GOT3 (cell line): Measurements from ENCODE around the gene DAW1.
"Not testable (repeated sequence)": the region's sequence is repeated elsewhere in the genome, so short reads cannot be mapped to it uniquely, and the experiment has no call there.

Experiments
- DNase-seq: peaks from one replicate; lab custom pipeline; 2025; ENCODE audit warnings: mixed read lengths; lab: John Stamatoyannopoulos, UW

Gene DAW1, protein sequence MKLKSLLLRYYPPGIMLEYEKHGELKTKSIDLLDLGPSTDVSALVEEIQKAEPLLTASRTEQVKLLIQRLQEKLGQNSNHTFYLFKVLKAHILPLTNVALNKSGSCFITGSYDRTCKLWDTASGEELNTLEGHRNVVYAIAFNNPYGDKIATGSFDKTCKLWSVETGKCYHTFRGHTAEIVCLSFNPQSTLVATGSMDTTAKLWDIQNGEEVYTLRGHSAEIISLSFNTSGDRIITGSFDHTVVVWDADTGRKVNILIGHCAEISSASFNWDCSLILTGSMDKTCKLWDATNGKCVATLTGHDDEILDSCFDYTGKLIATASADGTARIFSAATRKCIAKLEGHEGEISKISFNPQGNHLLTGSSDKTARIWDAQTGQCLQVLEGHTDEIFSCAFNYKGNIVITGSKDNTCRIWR

DNA sequence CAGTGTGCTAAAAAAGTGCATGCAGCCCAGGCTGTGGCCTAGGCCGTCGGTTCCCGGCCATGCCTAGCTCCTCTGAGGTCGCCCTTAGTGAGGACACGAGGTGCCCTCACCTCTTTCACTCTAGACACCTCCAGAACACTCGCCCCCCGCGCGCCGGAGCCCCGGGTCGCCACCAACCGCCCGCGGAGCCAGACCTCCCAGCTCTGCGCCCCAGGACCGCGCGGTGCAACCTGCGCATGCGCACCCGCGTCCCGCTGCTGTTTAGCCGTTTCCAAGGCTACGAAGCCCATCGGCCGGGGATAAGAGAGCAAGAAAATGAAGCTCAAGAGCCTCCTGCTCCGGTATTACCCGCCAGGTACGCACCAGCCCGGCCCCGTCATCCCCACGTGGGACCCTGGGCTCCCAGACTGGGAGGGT is at the start of gene DAW1:
Gene DAW1 (plus strand): TSS at position 257 of the 417 bp plus-strand sequence. CDS start 59 bp downstream, at position 316.
- DNase-seq, result no peak

DNA sequence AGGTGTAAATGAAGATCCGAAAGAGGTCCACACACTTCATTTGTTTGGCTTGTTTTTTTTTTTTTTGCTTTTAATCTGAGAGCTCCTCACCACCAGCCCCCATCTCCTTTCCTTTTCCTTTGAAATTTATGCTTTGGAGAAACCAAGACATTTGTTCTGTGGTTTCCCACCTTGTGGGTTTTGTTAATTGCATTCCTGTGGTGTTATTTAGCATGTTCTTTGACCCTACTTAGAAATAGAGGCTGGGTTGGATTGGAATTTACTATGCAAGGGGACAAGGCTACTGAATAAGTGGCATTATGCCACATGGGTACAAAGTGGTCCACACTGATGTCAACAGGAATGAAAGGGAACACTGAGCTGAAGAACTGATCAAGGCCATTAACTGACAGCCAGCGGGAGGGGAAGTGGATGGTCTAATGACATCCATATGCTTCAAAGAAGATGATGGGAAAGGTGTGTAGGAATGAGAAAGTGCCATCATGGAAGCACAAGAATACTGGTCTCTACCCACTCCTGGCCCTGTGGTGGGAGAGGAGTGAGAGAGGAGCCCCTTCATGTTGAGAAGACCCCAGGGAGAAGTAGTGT is 48.9 kb upstream of the DAW1 start:
- DNase-seq, result no peak

DNA sequence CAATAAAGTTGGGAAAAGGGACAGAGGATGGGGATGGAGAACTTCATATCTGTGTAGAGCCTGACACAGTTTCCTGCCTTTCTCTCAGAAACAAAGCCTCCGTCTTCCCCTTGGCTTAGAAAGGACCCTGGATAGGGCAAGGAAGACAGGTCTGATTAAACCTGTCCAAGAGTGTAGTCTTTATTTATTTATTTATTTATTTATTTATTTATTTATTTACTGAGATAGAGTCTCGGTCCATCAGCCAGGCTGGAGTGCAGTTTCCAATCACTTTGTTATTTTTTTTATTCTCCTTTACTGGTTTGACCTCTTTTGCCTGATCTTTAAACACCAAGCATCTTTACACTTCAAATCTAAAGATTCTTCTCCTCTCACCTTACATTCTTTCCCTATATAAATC is 47.5 kb upstream of the DAW1 start:
- DNase-seq, result no peak

DNA sequence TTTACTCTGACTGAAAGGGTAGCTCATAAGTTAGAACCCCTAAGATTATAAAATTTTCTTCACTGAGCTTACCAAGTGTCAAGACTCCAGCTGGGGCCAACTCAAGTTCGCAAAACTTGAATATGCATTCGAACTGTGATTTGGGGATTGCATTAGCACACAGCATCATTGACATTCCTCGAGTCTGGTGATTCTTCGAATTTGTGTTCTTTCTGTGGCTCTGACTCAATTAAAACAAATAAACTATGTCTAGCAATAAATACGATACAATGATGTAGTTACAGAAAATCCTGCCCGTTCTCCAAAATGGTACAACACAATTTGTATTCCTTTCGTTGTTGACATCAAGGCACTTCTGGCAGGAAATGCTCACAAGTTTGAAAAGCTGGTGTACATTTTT is 46.7 kb upstream of the DAW1 start:
- no peak for DNase-seq

DNA sequence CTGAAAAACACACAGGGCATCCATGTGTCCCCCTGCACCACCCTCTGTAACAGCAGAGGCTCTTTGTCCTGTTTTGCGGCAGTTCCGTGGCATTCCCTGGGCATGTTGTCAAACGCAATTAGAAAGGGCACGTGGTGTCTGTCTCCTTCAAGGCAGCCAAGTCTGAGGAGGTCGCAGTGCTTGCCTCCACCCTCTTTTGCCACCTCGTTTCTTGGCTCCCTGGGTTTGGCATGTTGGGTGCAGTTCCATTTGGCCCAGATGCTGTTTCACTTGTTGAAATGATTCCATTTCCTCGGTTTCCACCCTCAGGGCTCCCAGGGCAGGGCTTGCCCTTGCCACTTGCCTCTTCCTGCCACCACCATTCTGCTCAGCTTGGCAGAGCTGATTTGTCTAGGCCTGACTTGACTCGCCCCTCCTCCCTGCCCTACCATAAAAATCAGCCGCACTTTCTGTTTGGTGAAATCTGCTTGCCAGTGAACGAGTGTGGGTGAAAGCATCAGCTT is 45.4 kb upstream of the DAW1 start:
- no peak for DNase-seq

DNA sequence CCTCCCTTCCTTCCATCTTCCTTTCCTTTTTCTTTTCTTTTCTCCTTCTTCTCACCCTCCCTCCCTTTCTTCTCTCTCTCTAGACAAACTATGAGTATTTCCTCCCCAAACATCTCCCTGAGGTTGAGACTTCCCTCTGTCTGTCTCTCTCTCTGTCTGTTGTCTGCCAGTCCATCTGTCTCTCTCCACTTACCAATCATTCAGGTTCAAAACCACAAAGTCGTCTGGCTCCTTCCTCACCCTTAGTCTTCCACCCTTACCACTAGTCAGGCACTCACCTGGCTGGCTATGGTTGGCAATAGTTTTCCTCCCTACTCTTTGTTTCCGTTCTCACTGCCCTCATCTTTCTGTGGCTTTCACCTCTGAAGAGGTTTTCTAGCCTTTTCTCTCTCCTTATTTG is 44.9 kb upstream of the DAW1 start:
- no peak for DNase-seq

DNA sequence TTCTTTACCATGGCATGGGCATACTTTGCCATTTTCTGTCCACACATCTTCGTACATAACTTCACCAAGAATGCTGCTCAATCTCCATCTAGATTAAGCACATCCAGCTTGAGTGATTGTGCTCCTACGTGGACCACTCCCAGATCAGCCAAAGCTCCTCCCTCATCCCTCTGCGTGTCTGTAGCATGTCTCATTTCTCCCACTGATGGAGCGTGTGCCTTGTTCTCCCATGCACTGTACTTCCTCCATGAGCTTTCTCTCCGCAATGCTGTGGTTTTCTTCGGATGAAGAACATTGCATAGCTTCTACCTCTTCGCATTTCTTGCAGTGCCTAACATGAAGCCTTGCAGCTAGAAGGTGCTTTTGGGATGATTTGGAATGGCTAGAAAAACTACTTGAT is 44.3 kb upstream of the DAW1 start:
- no peak for DNase-seq

DNA sequence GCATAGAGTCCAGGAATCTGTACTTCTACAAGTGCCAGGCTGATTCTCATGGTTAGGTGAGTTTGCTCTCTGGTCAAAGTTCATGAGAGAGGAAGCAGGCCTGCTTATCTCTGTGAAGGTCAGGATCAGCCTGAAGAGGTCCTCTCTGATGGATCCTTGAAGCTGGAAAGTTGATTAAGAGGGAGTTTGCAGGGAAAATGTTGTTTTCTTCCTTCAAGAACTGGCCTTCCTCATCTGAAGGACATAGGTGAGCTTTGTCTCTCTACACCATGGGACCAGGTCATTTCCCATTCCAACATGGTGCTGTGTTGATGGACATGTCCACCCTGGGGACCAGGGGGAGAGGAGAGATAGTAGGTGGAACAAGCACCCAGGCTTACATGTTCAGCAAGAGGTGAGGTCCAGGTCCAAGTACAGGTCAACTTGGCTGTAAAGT is 42.9 kb upstream of the DAW1 start:
- DNase-seq, result no peak

DNA sequence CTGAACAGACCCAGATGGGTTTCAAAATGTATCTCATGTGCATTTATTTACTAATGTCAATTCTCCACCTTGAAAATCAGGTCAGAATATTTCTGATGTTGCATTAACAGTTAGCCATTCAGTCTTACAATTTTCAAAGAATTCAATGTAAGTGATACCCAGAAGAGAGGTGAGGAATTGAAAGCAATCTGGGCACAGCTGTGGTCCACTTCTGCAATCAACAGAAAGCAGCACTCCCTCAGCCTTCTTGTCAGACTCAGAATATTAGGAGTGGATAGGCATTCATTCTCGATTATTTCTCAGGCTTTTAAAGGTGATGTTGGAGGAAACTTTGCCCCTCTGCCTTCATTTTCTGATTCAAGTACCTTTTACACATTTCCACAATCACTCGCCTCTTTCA is 42.1 kb upstream of the DAW1 start:
- DNase-seq, result no peak

DNA sequence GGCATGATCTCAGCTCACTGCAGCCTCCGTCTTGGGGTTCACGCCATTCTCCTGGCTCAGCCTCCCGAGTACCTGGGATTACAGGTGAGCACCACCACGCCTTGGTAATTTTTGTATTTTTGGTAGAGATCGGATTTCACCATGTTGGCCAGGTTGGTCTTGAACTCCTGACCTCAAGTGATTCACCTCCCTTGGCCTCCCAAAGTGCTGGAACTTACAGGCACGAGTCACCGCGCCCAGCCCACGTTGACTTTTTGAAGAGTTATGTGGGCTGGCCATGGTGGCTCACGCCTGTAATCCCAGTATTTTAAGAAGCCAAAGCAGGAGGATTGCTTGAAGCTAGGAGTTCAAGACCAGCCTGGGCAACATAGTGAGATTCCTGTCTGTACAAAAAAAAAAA is 37.0 kb upstream of the DAW1 start:
- DNase-seq, result no peak

DNA sequence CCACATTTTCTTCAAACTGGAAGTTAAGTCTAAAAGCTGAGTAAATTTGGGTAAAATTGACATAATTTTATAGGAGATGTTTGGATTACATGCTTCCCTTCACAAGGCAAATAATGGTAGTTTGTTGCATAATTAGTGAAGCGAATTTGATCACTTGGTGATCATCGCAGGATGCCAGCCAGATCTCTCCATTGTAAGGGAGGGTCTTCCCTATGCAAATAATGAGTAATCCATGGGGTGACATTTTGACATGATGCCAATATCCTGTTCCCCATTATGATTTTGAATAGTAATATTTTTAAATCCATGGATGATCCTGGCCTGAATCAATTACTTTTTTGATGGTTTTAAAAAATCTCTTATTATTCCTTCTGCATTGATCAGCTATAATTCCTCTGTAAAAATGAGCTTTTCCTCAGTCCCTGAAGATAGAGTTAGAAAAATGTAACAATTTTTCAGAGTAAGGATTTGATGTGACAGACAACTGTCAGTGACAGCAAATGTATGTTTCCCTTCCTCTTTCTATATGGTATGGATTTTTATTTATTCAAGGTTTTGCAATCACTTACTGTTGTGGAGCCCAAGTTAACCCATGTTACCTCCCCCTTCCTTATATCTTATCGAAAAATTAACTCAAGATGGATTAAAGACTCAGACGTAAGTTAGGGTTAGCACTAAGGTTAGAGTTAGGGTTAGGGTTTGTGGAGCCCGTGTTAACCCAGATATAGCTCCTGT is 36.3 kb upstream of the DAW1 start:
- DNase-seq, result no peak

DNA sequence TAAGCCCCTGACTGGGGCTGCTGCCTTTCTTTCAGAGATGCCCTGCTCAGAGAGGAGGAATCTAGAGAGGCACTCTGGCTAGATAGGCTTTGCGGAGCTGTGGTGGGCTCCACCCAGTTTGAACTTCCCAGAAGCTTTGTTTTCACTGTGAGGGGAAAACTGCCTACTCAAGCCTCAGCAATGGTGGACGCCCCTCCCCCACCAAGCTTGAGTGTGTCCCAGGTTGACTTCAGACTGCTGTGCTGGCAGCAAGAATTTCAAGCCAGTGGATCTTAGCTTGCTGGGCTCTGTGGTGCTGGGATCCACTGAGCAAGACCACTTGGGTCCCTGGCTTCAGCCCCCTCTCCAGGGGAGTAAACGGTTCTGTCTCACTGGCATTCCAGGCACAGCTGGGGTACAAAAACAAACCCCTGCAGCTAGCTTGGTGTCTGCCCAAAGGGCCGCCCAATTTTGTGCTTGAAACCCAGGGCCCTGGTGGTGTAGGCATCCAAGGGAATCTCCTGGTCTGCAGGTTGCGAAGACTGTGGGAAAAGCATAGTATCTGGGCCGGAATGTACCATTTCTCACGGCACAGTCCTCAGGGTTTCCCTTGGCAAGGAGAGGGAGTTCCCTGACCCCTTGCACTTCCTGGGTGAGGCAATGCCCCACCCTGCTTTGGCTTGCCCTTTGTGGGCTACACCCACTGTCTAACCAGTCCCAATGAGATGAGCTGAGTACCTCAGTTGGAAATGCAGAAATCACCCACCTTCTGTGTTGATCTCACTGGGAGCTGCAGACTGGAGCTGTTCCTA is 31.9 kb upstream of the DAW1 start:
- not testable (repeated sequence) for DNase-seq

DNA sequence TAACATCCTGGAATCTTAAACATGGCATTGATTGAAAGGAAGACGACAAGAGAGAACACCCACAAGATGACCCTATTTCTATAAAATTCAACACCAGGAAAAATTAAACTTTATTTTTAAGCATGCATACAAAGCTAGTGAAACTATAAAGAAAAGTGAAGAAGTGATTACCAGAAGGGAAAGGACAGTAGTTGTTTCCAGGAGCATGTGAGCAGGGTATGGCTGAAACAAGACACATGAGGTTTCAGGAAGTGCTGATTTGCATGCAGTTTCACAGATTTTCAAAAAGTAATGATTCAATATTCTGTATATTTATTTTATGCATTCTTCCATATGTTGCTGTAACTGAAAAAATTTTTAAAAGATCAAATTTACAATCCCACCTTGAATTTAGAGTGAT is 24.6 kb upstream of the DAW1 start:
- no peak for DNase-seq

DNA sequence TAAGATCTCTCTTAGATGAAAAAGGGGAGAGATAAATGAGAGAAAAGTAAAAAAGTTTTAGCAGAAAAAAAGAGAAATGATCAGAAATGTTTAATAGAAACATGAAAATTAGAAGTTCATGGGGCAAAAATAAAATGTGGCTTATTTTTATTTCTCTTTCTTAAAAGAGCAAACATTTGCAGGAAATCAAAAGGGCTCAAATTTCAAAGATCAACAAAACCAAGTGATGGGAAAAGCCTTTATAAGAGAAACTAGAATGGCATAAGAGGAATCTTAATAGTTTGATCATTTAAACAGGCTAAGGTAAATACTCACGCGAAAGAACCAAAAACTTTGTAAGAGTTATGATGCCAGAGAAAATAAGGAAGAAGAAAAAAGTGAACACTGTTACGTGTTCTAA is 23.3 kb upstream of the DAW1 start:
- no peak for DNase-seq

DNA sequence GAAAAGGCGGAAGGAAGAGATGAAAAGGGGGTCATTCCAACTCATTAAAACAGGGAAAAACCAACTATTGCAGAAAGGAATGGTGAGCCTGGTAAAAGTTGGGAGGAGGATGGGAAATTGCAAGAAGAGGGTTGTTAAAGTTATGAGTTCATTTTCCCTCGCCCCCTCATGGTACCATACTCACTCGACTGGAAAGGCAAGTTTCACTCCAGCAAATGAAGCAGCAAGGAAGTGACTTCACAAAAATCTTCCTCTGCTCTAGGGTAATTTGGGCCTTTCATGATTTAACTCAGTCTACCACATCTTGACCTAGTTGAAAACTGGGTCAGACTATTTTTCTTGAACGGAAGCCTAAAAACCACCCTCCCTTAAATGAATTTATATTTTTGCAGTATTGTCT is 22.8 kb upstream of the DAW1 start:
- DNase-seq, result no peak

DNA sequence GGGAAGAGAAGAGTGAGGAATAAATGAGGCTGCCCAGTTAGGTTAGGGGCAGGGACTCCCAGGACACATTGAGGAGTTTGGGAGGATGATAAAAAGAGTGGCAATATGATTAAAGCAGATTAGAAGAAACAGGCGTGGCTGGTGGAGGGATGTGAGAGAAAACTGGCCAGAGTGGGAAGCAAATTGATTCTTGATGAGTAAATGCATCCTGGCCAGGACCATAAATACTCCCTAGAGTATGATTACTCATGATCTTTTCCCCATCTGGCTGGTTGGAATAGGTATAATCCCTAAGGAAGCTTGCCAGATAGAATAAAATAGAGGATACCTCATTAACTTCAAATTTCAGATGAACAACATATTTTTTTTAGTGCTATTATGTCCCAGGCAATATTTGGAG is 21.5 kb upstream of the DAW1 start:
- DNase-seq, result no peak

DNA sequence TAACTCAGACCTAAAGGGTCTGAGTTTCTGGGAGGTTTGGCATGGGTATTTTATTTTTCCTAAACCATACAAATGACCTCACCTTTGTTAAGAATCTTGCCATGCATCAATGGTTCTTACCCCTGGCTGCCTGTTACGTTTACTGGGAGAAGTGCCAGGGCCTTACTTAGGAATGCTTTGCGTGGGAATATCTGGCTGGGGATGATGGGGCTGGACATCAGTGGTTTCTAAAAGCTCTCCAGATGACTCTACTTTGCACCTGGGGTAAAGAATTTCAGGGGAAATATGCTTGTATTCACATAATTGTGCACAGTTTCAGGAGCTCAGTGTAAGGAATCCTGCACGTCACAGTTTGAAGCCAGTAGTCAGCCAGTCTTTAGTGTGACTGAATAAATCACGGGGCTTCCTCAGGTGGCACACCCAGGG is 18.2 kb upstream of the DAW1 start:
- DNase-seq, result no peak

DNA sequence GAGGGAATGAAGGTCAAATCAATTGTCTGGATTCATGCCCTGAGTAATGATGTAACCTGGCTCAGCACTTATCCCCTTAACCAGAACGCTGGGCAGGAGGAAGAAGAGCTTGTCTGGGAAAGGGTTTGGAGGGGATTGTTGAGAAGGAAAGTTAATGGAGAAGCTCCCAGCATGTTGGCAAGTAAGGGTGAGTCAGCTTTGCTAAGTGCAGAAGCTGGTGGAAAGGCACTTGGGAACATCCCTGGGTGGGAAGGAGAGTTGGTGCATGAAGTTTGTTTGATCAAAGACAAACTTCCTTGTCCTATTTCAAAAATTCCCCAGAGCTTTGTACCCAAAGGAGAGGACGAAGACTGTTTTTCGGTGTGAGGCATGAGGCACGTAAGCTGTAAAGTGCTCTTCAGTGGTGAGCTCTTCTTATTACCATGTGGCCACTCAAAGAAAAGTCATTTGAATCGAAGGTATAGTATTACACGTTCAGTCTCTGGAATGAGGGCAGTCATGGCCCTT is 17.6 kb upstream of the DAW1 start:
- DNase-seq, result no peak

DNA sequence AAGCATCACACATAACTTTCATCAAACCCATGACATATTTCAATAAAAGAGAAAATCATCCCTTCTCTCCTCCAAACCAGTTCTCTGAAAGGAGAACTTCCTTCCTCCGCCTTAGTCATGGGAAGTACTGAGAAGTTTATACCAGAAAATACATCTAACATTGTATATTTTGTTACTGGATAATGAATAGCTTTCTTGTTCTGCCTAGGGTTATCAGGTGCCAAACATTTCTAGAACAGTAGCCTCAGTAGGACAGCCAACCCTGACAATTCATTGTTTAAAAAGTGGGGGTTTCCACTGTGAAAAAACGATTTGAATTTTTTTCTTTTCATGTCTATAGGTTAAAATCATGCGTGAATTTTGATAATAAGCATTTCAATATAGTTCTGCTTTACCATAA is 16.0 kb upstream of the DAW1 start:
- no peak for DNase-seq

DNA sequence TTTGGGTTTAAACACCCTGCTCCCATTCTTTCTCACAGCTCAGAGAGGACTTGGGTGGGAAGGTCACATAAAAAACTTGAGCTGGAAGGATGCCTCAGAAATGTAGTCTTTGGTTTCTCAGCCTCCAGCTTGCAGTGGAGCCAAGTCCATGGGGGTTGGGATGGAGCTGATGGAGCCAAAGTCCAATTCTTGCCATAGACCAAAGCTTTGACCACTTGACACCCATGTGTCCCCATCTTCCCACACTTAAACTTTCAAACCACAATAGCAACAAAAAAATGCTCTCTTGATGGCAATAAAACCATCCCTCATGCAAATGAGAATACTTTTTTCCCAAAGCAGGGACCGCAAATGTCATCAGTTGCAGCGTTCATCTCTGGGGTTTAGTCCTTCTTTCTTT is 14.7 kb upstream of the DAW1 start:
- no peak for DNase-seq

DNA sequence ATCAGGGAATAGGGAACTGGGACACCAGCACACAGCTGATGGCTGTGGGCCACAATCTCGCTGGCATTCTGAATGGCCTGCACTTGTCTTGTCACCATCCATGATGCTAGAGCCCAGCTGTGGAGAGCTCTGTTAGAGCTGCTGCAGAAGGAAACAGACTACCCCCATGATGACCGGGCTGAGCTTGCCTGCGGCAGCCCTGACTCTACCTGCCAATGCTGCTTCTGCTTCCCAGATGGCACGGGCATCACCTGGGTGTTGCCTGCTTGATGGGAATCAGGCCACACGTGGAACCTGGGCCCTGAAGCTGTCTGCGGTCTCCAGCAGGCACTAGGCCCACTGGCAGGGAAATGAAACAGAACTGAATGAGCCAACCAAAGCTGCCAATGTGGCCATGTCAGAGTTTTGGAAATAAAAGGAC is 11.2 kb upstream of the DAW1 start:
- DNase-seq, result no peak

DNA sequence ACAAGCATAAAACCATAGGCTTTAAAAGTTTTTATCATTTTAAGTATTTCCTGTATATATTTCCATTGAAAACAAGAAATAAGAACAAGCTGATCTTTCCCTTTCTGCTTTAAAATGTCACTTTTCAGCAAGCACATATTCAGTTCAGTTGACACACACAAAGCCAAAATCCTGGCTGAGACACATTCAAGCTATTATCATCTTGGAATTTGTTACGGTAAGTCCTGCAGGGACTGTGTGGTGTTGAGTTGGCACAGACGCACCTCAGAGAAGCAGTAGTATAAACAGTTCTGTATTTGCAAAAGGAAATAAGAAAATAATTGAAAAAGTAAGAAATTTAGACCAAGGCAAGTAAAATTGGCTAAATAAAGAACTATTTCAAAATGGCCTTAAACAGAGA is 10.4 kb upstream of the DAW1 start:
- no peak for DNase-seq
